HAP-1 (cell line): ENCODE results near the gene TMEM176B.
"Not testable (repeated sequence)": the region's sequence is repeated elsewhere in the genome, so short reads cannot be mapped to it uniquely, and the experiment has no call there.

Experiments used
- DNase-seq, 2 experiments: peaks; one replicate each; pipeline ENCODE4 v3.0.0-alpha.2; 2016 to 2020; ENCODE audit warnings: low spot score in 2 of 2
- H3K27me3 ChIP-seq: fragments of 250-450 bp; sonication (Bioruptor Pico); 2 replicates; pipeline ENCODE4 v1.5.1; 2020; ENCODE audit warnings: low read depth, mild to moderate bottlenecking, moderate library complexity
- H3K36me3 ChIP-seq: fragments of 250-450 bp; sonication (Bioruptor Pico); replicated peaks from 2 replicates; pipeline ENCODE4 v1.5.1; 2020; ENCODE audit warnings: mild to moderate bottlenecking
- H3K4me1 ChIP-seq: fragments of 250-450 bp; sonication (Bioruptor Pico); 2 replicates; pipeline ENCODE4 v1.5.1; 2020; ENCODE audit warnings: mild to moderate bottlenecking
- H3K4me3 ChIP-seq: fragments of 250-450 bp; sonication (Bioruptor Pico); 2 replicates; pipeline ENCODE4 v1.5.1; 2020; ENCODE audit warnings: mild to moderate bottlenecking, moderate library complexity
- H3K9me3 ChIP-seq: fragments of 250-450 bp; sonication (Bioruptor Pico); 2 replicates; pipeline ENCODE4 v1.5.1; 2020; ENCODE audit warnings: mild to moderate bottlenecking, moderate library complexity
- in situ Hi-C: fragments of 300-500 bp; cut with MboI; formaldehyde crosslinking; loops from 3 replicates; pipeline ENCODE4 v1.14.3; 2020; ENCODE audit warnings: low sequenced_read_pairs, inconsistent platforms, mixed read lengths

Gene TMEM176B

GRCh38 chr7:150830937-150831336 is 30.8 kb upstream of the TMEM176B start:
- in situ Hi-C loops, result no loop called here
- Histone ChIP-seq H3K27me3 (peaks cover 3% of the 10 kb centered on the region; the same call in 1 of the 2 replicates), H3K36me3 (no peaks in the 10 kb centered on the region), H3K9me3 (no peaks in the 10 kb centered on the region), H3K4me1 (no peaks in the 10 kb centered on the region), H3K4me3 (no peak overlapping the region)
- DNase-seq, result no peak

- Histone ChIP-seq H3K4me3 (no peak overlapping the region), H3K9me3 (no peaks in the 10 kb centered on the region), H3K4me1 (no peaks in the 10 kb centered on the region), H3K27me3 (peaks cover 3% of the 10 kb centered on the region; the same call in 1 of the 2 replicates), H3K36me3 (no peaks in the 10 kb centered on the region)
- in situ Hi-C loops, result no loop called here
- DNase-seq, result no peak
Observed at GRCh38 chr7:150829426-150829825, 29.3 kb upstream of the TMEM176B start.

GRCh38 chr7:150828384-150828783 is 28.2 kb upstream of the TMEM176B start:
- no peak for DNase-seq
- in situ Hi-C loops, result no loop called here
- Histone ChIP-seq H3K4me3 (no peak overlapping the region), H3K4me1 (no peaks in the 10 kb centered on the region), H3K27me3 (peaks cover 3% of the 10 kb centered on the region; the same call in 1 of the 2 replicates), H3K9me3 (no peaks in the 10 kb centered on the region), H3K36me3 (no peaks in the 10 kb centered on the region)

- no peak for DNase-seq
- Histone ChIP-seq H3K27me3 (peaks cover 3% of the 10 kb centered on the region; the same call in 1 of the 2 replicates), H3K36me3 (no peaks in the 10 kb centered on the region), H3K4me1 (no peaks in the 10 kb centered on the region), H3K4me3 (no peak overlapping the region), H3K9me3 (no peaks in the 10 kb centered on the region)
- in situ Hi-C loops, result no loop called here
Observed at GRCh38 chr7:150826061-150826849, 26.1 kb upstream of the TMEM176B start.

GRCh38 chr7:150824379-150825177 is 24.4 kb upstream of the TMEM176B start:
- Histone ChIP-seq H3K4me3 (no peak overlapping the region), H3K9me3 (no peaks in the 10 kb centered on the region), H3K27me3 (peaks cover 3% of the 10 kb centered on the region; the same call in 1 of the 2 replicates), H3K4me1 (no peaks in the 10 kb centered on the region), H3K36me3 (no peaks in the 10 kb centered on the region)
- in situ Hi-C loops, result no loop called here
- no peak for DNase-seq

- H3K4me3 ChIP-seq, result no peak overlapping the region
- H3K27me3 ChIP-seq, result peaks cover 7% of the 10 kb centered on the region; the same call in 1 of the 2 replicates
- in situ Hi-C loops, result no loop called here
- H3K4me1 ChIP-seq, result no peaks in the 10 kb centered on the region
- no peaks in the 10 kb centered on the region for H3K36me3 ChIP-seq
- no peak for DNase-seq
- no peaks in the 10 kb centered on the region for H3K9me3 ChIP-seq
Observed at GRCh38 chr7:150823484-150824126, 23.4 kb upstream of the TMEM176B start.

GRCh38 chr7:150823043-150823442 is 22.9 kb upstream of the TMEM176B start:
- Histone ChIP-seq H3K9me3 (no peaks in the 10 kb centered on the region), H3K4me1 (no peaks in the 10 kb centered on the region), H3K36me3 (no peaks in the 10 kb centered on the region), H3K4me3 (no peak overlapping the region), H3K27me3 (peaks cover 7% of the 10 kb centered on the region; the same call in 1 of the 2 replicates)
- in situ Hi-C loops, result no loop called here
- no peak for DNase-seq

- Histone ChIP-seq H3K9me3 (no peaks in the 10 kb centered on the region), H3K4me3 (no peak overlapping the region), H3K36me3 (no peaks in the 10 kb centered on the region), H3K4me1 (no peaks in the 10 kb centered on the region), H3K27me3 (0 out of 2 replicates have a peak, but pooled peaks cover 7% of the 10 kb centered on the region)
- DNase-seq, result no peak
- in situ Hi-C loops, result no loop called here
Observed at GRCh38 chr7:150820578-150821198, 20.5 kb upstream of the TMEM176B start.

GRCh38 chr7:150820148-150820547 is 20.0 kb upstream of the TMEM176B start:
- no peak for DNase-seq
- Histone ChIP-seq H3K9me3 (no peaks in the 10 kb centered on the region), H3K4me1 (no peaks in the 10 kb centered on the region), H3K36me3 (no peaks in the 10 kb centered on the region), H3K4me3 (no peak overlapping the region), H3K27me3 (0 out of 2 replicates have a peak, but pooled peaks cover 7% of the 10 kb centered on the region)
- in situ Hi-C loops, result no loop called here

- Histone ChIP-seq H3K4me1 (no peaks in the 10 kb centered on the region), H3K9me3 (no peaks in the 10 kb centered on the region), H3K36me3 (no peaks in the 10 kb centered on the region), H3K4me3 (no peak overlapping the region), H3K27me3 (0 out of 2 replicates have a peak, but pooled peaks cover 7% of the 10 kb centered on the region)
- no peak for DNase-seq
- in situ Hi-C loops, result no loop called here
Observed at GRCh38 chr7:150818971-150819370, 18.8 kb upstream of the TMEM176B start.

- Histone ChIP-seq H3K9me3 (no peaks in the 10 kb centered on the region), H3K36me3 (no peaks in the 10 kb centered on the region), H3K4me1 (no peaks in the 10 kb centered on the region), H3K4me3 (no peak overlapping the region), H3K27me3 (0 out of 2 replicates have a peak, but pooled peaks cover 7% of the 10 kb centered on the region)
- in situ Hi-C loops, result no loop called here
- DNase-seq, result no peak
Observed at GRCh38 chr7:150814328-150815001, 14.3 kb upstream of the TMEM176B start.

GRCh38 chr7:150807616-150808438 is 7.7 kb upstream of the TMEM176B start:
- H3K4me3 ChIP-seq, H3K36me3 ChIP-seq, DNase-seq, H3K9me3 ChIP-seq, H3K27me3 ChIP-seq, in situ Hi-C loops, H3K4me1 ChIP-seq: not testable (repeated sequence)
